Activated CD4-positive, alpha-beta T cell treated with anti-CD3 and anti-CD28 coated beads for 24 hours (primary cell): Measurements from ENCODE around the gene NOD2.
A peak's percentile ranks its signal among the peaks of the same experiment; 100 is the strongest.

Experiments
- DNase-seq, 2 donors: peaks; one replicate each; pipeline ENCODE4 v3.0.0-alpha.2; 2020; ENCODE audit warnings: low read depth in 2 of 2

The NOD2 gene

DNA sequence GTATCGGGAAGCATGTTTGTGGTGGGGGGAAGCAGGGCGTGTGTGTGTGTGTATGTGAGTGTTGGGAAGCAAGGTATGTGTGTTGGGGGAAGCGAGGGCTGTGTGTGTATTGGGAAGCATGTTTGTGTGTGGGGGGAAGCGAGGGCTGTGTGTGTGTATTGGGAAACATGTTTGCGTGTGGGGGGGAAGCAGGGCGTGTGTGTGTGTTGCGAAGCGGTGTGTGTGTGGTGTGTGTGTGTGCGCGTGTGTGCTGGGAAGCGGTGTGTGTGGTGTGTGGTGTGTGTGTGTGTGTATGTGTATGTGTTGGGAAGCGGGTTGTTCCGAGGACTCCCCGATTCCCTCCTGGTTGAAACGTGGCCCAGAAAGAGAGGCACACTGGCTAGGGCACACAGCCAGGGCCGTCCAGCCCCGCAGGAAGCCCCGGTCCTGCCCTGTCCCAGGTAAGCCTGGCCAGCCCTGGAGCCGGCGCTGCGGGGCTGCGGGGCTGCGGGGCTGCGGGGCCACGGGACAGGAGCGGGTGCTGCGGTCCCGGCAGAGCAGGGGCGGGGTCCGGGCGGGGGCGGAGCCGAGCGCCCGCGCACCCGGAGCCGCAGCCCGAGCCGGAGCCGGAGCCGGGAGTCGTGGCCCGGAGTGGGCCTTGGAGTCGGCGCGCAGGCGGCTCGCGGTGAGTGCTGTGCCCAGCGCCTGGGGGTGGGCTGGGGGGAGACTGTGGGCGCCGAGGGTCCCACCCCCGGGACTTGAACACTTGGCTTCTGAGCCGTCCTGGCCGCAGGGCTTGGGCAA is at the start of gene NOD2:
TSS of gene NOD2 (plus strand) at position 608 of the 783 bp plus-strand sequence. CDS start 5,890 bp downstream, outside the sequence.
- no peak for DNase-seq

DNA sequence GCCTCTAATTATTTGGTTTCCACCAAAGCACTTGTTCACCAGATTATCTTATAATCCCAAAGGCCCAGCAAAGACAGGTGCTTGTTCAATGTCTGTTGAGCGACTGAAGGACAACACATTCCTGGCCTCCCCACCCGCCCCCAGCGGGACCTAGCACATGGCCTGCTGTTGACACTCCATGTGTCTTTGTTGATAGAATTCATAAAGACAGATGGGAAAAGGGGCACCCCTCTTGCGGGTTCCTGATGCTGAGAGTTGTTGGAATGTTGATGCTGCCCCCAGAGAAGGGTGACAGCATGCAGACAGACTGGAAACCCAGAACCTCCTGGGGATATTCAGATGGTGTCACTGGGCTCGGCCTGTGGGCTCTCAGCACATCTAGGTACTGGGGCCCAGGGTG is 49.2 kb upstream of the NOD2 start:
- no peak for DNase-seq

DNA sequence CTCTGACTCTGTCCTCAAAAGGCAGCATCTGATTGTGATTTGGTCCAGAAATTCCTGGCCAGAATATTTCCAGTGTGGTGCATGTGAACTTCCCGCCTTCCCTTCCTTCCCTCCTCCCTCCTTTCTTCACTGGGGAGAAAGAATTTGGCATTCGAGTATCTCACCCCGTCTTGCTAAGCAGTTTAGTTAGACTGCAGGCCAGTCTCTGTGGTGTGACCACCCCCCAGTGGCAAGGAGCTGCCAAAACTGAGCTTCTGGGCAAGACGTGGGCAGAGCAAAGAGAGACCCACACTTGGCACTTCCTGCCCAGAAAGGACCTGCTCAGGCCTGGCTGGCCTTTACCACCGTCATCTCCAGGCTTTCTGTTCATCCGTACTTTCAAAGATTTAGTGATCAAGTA is 48.7 kb upstream of the NOD2 start:
- DNase-seq: no peak

DNA sequence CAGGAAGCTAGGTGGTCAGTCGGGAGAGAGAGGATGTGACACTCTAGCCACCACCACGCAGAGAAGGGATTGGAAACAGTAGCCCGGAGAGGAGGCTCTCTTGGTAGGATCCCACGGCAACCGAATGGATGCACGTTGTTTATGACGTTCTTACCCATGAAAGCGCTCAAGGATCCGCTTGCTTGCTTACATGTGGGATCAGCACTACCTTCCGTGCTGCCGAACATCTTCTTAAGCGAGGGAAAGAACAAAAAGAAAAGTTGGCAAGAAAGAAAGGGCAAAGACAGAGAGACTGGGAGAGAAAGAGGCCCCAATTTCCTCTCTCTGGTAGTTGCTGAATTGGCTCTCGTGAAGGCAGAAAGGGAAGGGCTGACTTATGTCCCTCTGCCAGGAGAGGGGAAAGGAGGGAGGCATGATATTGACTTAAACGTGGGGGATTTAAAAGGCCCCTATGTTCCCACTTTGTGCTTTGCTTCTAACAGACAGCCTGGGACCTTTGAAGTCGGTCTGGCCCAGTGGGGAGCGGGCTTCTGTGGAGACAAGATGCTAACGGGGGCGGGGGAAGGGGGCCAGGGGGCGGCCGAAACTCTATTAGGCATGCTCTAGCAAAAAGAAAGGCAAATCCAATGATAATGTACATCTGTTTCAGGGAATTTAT is 47.7 kb upstream of the NOD2 start:
- no peak for DNase-seq

DNA sequence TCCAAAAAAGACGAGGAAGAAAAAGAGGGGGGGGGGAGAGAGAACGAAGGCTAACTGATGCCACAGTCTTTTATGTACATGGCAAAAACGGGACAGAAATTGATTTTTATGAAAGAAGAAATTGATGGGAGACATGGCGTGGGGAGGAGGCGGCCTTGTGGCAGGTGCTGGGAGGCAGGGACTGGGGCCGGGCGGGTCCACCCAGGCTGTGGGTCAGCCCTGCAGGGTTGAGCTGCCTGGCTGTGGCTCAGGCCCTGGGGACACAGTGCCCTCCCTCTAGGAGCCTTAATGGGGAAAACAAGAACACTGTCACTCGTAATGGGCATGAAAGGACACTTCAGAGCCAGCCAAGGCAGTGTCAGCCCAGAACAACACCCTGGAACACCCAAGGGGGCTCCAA is 47.1 kb upstream of the NOD2 start:
- no peak for DNase-seq

DNA sequence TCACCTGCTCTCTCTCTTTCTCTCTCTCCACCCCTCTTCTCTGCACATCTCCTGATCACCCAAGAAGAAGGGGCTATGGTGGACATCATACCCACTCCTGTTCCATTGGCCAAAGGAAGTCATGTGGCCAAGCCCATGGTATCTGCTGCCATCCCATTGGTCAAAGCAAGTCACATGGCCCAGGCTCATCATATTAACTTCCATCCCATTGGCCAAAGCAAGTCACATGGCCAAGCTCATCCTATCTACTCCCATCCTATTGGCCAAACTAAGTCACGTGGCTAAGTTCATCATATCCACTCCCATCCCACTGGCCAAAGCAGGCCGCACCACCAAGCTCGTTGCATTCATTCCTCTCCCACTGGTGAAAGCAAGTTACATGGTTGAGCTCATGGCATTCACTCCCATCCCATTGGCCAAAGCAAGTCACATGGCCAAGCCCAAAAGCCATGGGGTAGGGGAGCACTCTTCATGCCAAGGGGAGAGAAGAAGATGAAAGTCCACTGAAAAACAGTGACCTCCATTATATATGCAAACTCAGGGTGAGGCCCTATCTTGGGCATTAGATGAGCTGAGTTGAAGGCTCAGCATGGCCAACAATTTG is 41.5 kb upstream of the NOD2 start:
- DNase-seq: no peak

DNA sequence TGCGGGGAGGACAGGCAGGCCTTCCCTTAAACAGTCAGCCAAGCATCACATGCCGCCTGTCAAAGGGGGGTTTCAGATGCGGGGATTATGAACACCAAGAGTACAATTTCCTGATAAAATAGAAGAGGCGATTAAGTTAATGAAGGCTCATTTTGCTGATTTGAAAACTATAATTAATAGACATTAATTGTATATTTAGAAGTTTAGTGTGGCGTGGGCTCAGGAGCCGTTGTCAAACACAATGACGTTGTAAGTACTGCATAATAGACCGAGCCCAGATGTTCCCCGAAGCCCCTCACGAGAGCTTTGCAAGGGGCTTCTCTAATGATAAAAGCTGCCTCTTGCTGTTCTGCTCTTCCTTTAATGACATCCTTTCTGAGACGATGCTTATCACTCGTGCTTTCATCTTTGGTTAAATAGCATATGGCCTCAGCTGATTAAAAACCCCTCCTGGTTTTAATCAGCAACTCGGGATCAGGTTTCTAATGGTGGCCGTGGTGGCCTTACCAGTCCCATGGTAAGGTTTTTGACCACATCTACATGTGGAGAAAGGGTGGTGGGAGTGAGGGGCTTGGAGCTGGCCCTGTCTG is 40.5 kb upstream of the NOD2 start:
- no peak for DNase-seq

DNA sequence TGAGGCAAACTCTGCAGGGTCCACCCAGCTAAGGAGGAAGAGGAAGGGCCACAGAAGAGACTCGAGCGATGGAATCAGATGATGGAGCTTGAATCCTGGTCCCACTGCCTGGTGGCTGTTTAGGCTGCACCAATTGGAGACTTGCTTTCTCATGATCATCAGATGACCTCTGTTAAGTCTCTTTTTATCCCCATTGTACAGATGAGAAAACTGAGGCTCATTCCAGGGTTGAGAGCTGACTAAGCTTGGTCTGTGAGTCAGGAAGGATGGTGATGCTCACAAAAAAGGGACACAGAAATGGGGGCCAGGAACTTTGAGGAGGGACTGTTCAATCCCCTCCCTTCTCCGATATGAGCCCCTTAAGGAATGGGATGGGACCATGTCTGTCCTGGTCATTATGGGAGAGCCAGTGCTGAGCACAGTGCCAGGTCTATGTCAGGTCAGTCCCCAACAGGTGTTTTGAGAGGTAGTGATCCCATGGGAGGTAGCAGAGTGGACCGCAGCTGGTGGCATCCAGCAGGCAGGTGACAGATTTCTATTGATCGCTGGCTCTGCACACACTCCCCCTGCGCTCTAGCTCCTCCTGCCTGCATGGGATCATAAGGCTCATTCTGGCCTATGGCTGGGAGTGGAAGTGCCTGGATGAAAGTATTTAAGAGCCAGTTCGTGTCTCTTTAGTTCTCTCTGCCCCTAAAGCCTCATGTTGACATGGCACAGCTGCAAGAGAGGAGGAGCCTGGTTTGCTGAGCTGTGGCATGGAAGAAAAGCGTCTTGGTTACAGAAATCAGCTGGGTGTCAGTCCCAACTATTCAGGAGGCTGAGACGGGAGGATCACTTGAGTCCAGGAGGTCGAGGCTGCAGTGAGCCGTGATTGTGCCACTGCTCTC is 39.5 kb upstream of the NOD2 start:
- DNase-seq: no peak

DNA sequence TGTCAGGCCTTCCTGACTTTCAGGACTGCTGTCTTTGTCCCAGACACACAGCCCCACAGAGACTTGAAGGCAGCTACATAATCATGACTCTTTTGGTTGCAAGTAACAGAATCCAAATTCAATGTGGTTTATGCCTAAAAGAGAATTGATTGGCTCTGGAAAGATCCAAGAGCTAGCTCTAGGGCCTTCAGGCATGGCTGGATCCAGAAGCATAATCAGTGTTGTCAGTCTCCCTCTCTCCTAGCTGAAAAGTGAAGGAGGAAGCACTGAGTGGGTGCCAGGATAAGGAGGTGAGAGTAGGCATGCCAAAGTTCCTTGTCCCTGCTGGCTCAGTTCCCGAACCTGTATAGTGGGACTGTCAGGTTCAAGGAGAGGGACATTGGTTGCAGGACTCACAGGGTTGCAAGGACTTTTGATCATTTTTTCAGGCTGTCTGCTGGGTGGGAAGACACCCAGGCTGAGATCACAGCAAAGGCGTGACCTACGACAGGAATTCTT is 37.8 kb upstream of the NOD2 start:
- no peak for DNase-seq

DNA sequence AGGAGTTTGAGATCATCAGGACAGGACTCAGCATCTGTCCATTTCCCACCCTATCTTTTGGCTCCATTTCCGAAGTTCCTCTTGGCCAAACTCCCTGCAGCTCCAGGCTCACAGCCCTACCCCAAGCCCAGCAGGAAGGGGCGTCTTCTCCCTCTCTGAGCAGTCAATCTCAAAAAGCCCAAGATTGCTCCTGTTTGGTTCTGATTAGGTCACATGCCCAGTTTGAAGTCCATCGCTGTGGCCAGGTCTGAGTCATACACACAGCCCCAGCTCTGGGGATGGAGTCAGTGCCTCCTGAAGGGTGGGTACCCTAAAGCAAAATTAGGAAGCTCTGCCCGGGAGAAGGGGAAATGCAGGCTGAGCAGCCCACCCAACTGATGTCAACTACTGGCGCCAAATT is 36.2 kb upstream of the NOD2 start:
- no peak for DNase-seq

DNA sequence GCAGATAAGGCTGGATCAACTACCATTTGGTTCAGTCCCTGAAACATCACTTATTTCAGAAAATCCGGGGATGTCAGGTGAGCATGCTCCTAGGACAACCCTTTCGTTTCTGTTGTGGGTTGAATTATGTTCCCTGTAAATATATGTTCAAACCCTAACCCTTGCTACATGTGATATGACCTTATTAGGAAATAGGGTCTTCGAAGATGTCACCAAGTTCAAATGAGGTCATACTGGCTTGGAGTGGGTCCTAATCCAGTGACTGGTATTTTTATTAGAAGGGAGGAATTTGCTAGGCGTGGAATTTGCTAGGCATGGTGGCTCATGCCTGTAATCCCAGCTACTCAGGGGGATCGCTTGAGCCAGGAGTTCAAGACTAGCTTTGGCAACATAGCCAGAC is 33.6 kb upstream of the NOD2 start:
- DNase-seq: no peak

DNA sequence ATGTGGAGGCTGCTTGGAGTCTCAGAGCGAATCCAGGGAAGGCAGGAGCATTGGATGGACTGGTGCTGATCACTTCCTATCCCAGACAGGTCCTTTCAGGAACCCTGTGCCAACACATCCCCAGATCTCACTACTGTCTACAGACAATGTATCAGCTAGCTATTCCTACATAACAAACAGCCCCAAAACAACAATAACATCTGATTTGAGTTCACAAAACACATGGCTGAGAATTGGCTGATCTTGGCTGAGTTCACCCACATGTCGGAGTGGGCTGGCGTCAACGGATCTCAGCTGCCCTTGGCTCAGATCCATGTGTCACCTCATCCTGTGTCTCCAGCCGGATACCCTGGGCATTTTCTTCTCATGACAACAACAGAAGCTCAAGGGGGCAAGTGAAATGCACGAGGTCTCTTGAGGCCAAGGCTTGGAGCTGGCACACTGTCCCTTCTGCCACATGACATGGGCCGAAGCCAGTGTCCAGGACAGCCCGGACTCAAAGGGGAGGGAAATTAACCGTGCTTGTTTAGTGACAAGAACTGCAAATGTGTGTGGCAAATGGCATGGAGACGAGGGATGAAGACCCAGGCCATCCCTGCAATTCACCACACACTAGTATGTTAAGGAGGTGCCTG is 31.0 kb upstream of the NOD2 start:
- no peak for DNase-seq

DNA sequence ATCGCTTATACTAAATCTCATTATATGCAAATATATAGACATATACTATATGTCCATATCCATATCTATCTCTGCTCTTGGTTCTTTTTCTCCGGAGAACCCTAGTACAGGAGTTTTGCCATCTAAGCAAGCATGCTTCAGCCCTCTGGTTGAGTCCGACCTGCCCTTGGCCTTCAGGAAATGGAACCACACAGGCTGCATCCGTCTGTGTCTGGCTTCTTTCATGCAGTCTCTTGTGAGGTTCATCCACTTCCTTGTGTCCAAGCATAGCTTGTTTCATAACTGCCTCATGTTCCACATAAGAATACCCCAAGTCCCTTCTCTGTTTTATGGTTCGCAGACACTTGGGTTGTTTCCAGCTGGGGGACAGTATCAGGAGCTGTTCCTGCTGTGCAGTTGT is 29.1 kb upstream of the NOD2 start:
- no peak for DNase-seq

DNA sequence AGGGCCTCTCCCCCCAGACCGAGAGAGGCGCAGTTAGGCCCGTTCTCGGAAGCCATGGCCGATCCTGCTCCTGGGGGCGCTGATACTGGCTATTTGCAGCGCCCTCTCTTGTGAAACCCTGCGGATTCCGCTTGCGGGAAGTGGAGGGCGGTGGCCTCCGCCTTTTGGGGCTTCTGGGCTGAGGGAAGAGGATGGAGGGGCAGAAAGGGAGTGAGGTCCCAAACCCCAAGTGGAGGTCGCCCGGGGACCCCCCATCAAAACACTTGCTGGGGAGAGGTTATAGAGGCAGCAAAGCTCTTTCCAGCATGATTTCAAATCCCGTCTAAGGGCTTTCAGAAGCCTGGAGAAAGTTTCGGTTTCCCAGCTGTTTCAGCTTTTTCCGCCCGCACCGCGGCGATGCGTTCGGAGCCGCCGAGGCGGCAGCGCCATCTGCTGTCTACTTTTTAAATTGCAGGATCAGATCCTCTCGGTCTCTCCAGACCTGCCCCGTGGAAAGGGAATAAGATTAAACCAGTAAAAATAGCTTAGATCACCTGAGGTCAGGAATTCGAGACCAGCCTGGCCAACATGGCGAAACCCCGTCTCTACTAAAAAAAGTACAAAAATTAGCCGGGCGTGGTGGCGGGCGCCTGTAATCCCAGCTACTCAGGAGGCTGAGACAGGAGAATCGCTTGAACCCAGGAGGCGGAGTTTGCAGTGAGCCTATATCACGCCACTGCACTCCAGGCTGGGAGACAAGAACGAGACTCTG is 28.1 kb upstream of the NOD2 start:
- peak; percentile 77 to 78 for DNase-seq

DNA sequence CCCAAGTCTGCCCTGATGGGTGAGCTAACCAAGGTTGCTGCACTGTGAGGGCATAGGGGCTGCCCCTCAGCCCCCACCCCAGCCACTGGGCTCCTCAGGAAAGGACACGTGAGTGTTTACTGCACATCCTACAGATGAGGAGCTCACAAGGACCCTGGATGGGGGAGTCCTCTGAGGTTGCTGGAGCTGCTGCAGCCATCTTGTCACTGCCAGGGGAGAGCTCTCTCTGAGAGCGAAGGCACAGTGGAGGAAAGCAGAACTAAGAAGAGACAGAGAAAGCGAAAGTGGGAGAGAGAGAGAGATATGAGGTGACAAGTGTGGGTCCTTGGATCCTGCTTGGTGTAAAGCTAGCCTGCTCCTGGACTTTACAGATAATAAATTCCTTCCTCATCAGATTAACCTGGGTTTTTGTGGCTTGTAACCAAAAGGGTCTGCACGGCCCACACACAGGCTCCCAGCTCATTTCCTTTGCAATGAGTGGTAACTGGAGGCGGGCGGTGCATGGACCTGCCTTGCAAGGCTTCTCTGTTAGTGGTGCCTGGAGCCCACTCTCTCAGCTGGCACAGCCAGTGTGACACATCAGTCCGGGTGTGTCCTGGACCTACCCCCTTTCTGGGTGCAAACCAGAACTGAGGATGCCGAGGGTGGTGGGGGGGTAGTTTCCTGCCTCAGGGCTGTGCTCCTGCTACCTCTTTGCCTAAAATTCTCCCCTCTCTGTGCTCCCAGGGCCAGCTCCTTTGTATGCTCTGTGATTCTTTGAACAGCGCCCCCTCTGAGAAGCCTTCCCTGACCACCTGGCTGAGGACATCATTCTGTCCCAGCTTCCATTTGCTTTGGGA is 26.5 kb upstream of the NOD2 start:
- peak in 1 of 2 donors; percentile 29 for DNase-seq

DNA sequence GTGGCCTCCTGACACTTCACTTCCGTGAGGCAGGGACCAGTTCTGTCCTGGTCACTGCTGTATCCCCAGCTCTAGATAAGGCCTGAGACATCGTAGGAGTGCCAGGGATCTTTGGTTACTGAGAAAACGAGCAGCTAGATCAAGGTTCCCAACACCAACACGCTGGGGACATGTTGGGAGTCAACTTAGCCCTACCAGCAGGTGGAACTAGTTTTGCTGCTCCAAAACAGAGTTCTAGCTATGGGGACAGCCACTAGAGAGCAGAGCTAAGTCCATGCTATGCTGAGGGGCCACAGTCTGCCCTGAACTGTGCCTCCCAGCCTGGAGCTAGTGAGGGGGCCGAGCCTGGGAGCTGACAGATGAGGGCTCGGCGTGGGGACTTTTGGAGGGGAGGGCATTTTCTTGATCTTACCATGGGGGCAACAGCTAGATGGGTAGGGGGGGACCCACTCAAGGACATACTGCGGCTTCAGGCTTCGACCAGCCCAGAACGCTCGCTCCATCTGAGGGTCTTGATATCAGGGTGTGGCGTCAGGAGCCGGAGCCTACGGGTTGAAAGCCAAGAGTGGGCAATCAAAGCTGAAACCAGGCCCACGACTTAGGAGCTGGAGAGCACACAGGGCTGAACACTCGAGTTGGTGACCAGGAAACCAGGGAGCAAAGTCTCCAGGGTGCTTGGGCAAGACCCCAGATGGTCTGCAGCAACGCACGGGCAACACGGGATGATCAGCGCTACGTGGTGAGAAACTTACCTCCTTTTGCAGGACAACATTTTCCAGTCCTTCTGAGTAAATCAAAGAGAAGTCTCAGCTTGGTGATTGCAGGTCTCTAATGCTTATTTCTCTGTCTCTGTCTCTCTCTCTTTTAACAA is 25.7 kb upstream of the NOD2 start:
- DNase-seq: no peak

DNA sequence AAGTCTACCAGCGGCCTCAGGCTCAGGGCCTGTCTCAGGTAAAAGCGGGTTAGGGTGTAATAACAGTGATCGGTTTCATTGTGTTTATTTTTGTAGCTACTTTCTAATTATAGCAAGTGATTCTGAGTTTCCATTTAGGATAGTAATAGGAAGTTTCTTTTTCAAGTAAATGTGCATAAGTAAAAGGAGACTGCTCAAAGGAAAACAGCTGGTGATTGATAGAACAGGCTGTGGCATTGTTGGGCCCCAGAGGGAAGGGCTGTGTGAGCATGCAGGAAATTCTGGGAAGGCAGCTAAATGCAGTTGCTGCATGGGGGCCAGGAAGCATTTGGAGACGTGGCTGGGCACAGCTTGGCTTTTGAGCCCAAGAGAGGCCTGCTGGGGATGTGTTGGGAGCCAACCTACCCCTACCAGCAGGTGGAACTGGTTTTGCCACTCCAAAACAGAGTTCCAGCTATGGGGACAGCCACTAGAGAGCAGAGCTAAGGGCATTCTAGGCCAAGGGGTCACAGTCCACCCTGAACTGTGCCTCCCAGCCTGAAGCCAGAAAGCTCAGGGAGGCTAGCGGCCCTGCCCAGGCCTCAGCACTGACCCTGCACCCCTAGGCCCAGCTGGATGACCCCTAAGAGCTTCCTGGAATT is 24.9 kb upstream of the NOD2 start:
- DNase-seq: no peak

DNA sequence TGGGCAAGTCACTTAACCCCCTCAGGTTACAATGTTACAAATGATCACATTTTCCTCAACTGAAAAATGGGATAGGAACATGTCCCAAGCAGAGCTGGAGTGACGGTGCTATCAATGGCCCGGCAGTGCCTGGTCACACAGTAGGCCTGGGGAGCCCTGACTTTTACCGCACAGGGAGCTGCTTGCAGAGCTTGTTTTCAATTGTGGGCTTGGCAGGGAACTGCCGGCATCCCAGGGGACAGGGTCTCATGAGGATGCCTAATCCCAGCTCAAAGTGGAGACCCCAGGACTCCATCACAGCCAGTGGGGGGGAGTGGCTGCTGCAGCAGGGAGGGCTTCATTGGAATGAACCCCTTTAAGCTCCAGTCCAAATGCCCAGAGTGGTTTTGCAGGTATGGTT is 23.7 kb upstream of the NOD2 start:
- no peak for DNase-seq
